CD14-positive monocyte (primary cell): ENCODE data around the gene BCAR1. TPM values are rescaled to one million over a fixed set of nuclear protein-coding genes. Genes with fewer than 3 reads are reported as not detected.

Experiments
- DNase-seq, 3 donors: peaks; one replicate each; pipeline ENCODE4 v3.0.0-alpha.2; 2011 to 2022
- H2AFZ ChIP-seq: 2 replicates; pipeline ENCODE4 v1.6.0; 2012; ENCODE audit warnings: mild to moderate bottlenecking, low read depth, low read length, inconsistent platforms; ENCODE audit not compliant: insufficient read depth, poor library complexity, severe bottlenecking
- H3K27ac ChIP-seq, 2 donors: 1 replicate in 1 of 2; 2 replicates in 1 of 2; pipeline ENCODE4 v1.5.1; 2012 to 2013; ENCODE audit warnings: low read length in 2 of 2, control low read depth in 1 of 2, inconsistent platforms in 1 of 2, low read depth in 1 of 2, mild to moderate bottlenecking in 1 of 2
- H3K27me3 ChIP-seq, 2 donors: one replicate each; pipeline versions ENCODE4 v1.6.0 to v1.6.1; 2011 to 2013; ENCODE audit warnings: low read length in 2 of 2; ENCODE audit not compliant: control insufficient read depth in 2 of 2, insufficient read depth in 2 of 2
- H3K36me3 ChIP-seq, 2 donors: replicated peaks in 1 of 2; 1 replicate in 1 of 2; 2 replicates in 1 of 2; pipeline versions ENCODE4 v1.5.1 to v1.6.1; 2012 to 2013; ENCODE audit warnings: low read length in 2 of 2, control low read depth in 1 of 2, inconsistent platforms in 1 of 2, mild to moderate bottlenecking in 1 of 2; ENCODE audit not compliant: insufficient read depth in 2 of 2, control insufficient read depth in 1 of 2
- H3K4me1 ChIP-seq, 2 donors: 1 replicate in 1 of 2; 2 replicates in 1 of 2; pipeline versions ENCODE4 v1.5.1 to v1.6.1; 2012 to 2013; ENCODE audit warnings: low read length in 2 of 2, control low read depth in 1 of 2, inconsistent platforms in 1 of 2, mild to moderate bottlenecking in 1 of 2, moderate library complexity in 1 of 2; ENCODE audit not compliant: insufficient read depth in 2 of 2, control insufficient read depth in 1 of 2
- H3K4me2 ChIP-seq: replicated peaks from 2 replicates; pipeline ENCODE3; 2012; ENCODE audit warnings: low read length, moderate library complexity, mild to moderate bottlenecking; ENCODE audit not compliant: poor library complexity, severe bottlenecking; ENCODE audit errors: extremely low read depth
- H3K4me3 ChIP-seq, 3 experiments: fragments of 200-600 bp in 1 of 3; sonication (generic) in 1 of 3; replicated peaks in 1 of 3; 1 replicate in 2 of 3; 2 replicates in 1 of 3; pipeline ENCODE4 v1.5.1; 2011 to 2013; ENCODE audit warnings: low read length in 3 of 3, mild to moderate bottlenecking in 3 of 3, control low read depth in 2 of 3, low read depth in 2 of 3, inconsistent platforms in 1 of 3, moderate library complexity in 1 of 3
- H3K79me2 ChIP-seq: 2 replicates; pipeline ENCODE4 v1.6.0; 2012; ENCODE audit warnings: mild to moderate bottlenecking, control low read depth, inconsistent platforms, low read length, moderate library complexity; ENCODE audit not compliant: insufficient read depth
- H3K9ac ChIP-seq: 2 replicates; pipeline ENCODE4 v1.6.0; 2017; ENCODE audit warnings: low read length, mild to moderate bottlenecking; ENCODE audit not compliant: insufficient read depth, poor library complexity, severe bottlenecking
- H3K9me3 ChIP-seq, 2 donors: replicated peaks in 1 of 2; 1 replicate in 1 of 2; 2 replicates in 1 of 2; pipeline versions ENCODE4 v1.5.1 to v1.6.1; 2012 to 2013; ENCODE audit warnings: low read length in 2 of 2, control low read depth in 1 of 2; ENCODE audit not compliant: control insufficient read depth in 1 of 2, insufficient read depth in 1 of 2
- H4K20me1 ChIP-seq: 2 replicates; pipeline ENCODE4 v1.6.0; 2012; ENCODE audit warnings: mild to moderate bottlenecking, low read length, control low read depth, moderate library complexity; ENCODE audit not compliant: insufficient read depth
- H3K27ac Mint-ChIP-seq, 7 donors: one replicate each; pipeline ENCODE4 v1.8.0; 2020; ENCODE audit warnings: mild to moderate bottlenecking in 7 of 7, mixed read lengths in 7 of 7, moderate library complexity in 6 of 7, inconsistent platforms in 2 of 7
- H3K27me3 Mint-ChIP-seq, 3 donors: one replicate each; pipeline ENCODE4 v1.8.0; 2021 to 2022; ENCODE audit warnings: low read depth in 3 of 3, mild to moderate bottlenecking in 3 of 3, mixed read lengths in 3 of 3, moderate library complexity in 3 of 3, inconsistent platforms in 1 of 3
- H3K36me3 Mint-ChIP-seq, 2 donors: one replicate each; pipeline ENCODE4 v1.8.0; 2020; ENCODE audit warnings: mixed read lengths in 2 of 2, inconsistent platforms in 1 of 2, mild to moderate bottlenecking in 1 of 2
- H3K4me1 Mint-ChIP-seq: one replicate; pipeline ENCODE4 v1.8.0; 2020; ENCODE audit warnings: mild to moderate bottlenecking, mixed read lengths
- H3K4me3 Mint-ChIP-seq, 2 donors: one replicate each; pipeline ENCODE4 v1.8.0; 2020; ENCODE audit warnings: mild to moderate bottlenecking in 2 of 2, mixed read lengths in 2 of 2, moderate library complexity in 1 of 2
- H3K9me3 Mint-ChIP-seq, 7 donors: one replicate each; pipeline ENCODE4 v1.8.0; 2020 to 2022; ENCODE audit warnings: mixed read lengths in 7 of 7, mild to moderate bottlenecking in 6 of 7, moderate library complexity in 6 of 7, inconsistent platforms in 2 of 7
- CTCF ChIP-seq: fragments of 200-600 bp; IDR thresholded peaks from one replicate; pipeline ENCODE4 v1.8.0; 2022; ENCODE audit warnings: antibody characterized with exemption, mild to moderate bottlenecking
- WGBS: methylation state at CpG from one replicate; pipeline ENCODE4 v1.1.5; 2013; ENCODE audit warnings: missing lambda C conversion rate; ENCODE audit not compliant: insufficient coverage; 5-methylcytosine and 5-hydroxymethylcytosine counted together
- intact Hi-C, 2 donors: fragments of 100-400 bp; cut with micrococcal nuclease; formaldehyde crosslinking; loops; one replicate each; pipeline versions ENCODE4 v1.15.0 to v1.15.1; 2023
- polyA plus RNA-seq, 3 donors: library from polyadenylated mRNA; depleted of rRNA in 1 of 3; unstranded in 2 of 3; stranded (reverse) in 1 of 3; fragments of 300-500 nt in 2 of 3; fragments of >200 nt in 1 of 3; fragmentation: Illumina TruSeq in 2 of 3; gene quantifications; 1 replicate in 2 of 3; 2 replicates in 1 of 3; pipeline ENCODE4 v1.2.3, GENCODE V29; 2012 to 2021

The BCAR1 gene
- polyA plus RNA-seq, 3 donors: not detected

DNA sequence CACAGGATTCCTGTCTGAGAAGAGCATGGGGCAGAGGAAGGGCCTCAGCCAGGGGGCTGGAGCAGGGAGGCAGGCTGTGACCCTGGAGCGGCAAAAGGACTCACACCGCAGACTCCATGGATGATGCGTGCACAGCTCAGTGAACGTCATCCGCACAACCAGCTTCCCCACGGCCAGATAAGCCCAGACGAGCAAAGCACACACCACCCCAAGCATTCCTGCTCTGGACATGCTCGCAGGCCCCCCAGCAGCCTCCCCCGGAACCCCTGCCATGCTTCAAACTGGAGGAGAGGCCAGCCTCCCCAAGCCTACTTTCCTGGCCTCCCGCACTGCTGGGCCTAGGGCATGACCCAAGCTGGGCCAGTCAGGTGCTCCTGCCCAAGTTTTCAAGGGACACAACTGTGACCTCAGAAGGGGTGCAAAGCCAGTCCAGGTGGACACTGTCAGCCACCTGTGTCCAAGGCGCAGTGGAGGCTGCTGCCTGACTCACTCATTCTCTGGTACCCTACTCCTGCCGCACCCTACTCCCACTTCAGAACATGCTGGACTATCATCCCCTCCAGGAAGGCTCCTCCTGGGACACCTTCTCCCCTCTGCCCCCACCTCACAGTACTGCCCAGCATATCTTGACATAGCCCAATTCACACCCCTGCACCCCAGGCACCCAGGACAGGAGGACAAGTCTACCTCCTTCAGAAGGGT is 4.8 kb downstream of the BCAR1 start:
- Histone ChIP-seq H3K4me2 (no peak overlapping the region), H3K36me3 (no peaks in the 10 kb centered on the region), H3K79me2 (no peaks in the 10 kb centered on the region), H2AFZ (no peak overlapping the region), H3K4me3 (no peak overlapping the region), H4K20me1 (no peaks in the 10 kb centered on the region), H3K4me1 (peaks cover 13 to 15% of the 10 kb centered on the region in 2 donors), H3K9ac (no peak overlapping the region), H3K9me3 (no peaks in the 10 kb centered on the region), H3K27me3 (peaks cover 3 to 75% of the 10 kb centered on the region in 2 donors), H3K27ac (no peak overlapping the region)
- H3K27ac Mint-ChIP-seq: peak overlapping the region in 1 of 7 donors; percentile 10
- H3K4me3 Mint-ChIP-seq: peak overlapping the region in 1 of 2 donors; percentile 61
- no peak for TF ChIP-seq CTCF
- peaks cover 13% of the 10 kb centered on the region for H3K4me1 Mint-ChIP-seq
- 96% methylated on average over 11 of the region's 12 CpGs for WGBS
- intact Hi-C loops: no loop called here
- peaks cover 72 to 96% (median 76%) of the 10 kb centered on the region in 3 donors for H3K27me3 Mint-ChIP-seq
- H3K9me3 Mint-ChIP-seq: peaks cover 0 to 9% (median 3%) of the 10 kb centered on the region in 7 donors
- H3K36me3 Mint-ChIP-seq: peaks cover 0 to 1% of the 10 kb centered on the region in 2 donors
- no peak for DNase-seq

GRCh38 chr16:75244844-75245758 is 6.3 kb downstream of the BCAR1 start:
- Histone ChIP-seq H4K20me1 (no peaks in the 10 kb centered on the region), H3K27me3 (peaks cover 3 to 81% of the 10 kb centered on the region in 2 donors), H3K4me2 (no peak overlapping the region), H3K4me1 (peaks cover 13 to 15% of the 10 kb centered on the region in 2 donors), H3K9ac (no peak overlapping the region), H3K79me2 (no peaks in the 10 kb centered on the region), H2AFZ (no peak overlapping the region), H3K36me3 (no peaks in the 10 kb centered on the region), H3K9me3 (no peaks in the 10 kb centered on the region), H3K27ac (no peak overlapping the region), H3K4me3 (no peak overlapping the region)
- Mint-ChIP-seq H3K4me1 (peaks cover 11% of the 10 kb centered on the region), H3K9me3 (peaks cover 0 to 9% (median 2%) of the 10 kb centered on the region in 7 donors), H3K27ac (peak overlapping the region in 1 of 7 donors; percentile 62), H3K4me3 (peak overlapping the region in 1 of 2 donors; percentile 67), H3K36me3 (no peaks in the 10 kb centered on the region), H3K27me3 (peaks cover 76 to 97% (median 80%) of the 10 kb centered on the region in 3 donors)
- WGBS: 76% methylated on average over 20 of the region's 25 CpGs
- intact Hi-C loops: no loop called here
- DNase-seq: peak in 2 of 3 donors; percentile 2 to 49
- TF ChIP-seq CTCF: no peak
